Hindlimb muscle (tissue), 1 donor: ENCODE data around the gene CHPF. TPM values are rescaled to one million over a fixed set of nuclear protein-coding genes. Genes with fewer than 3 reads are reported as not detected.
A peak's percentile ranks its signal among the peaks of the same experiment; 100 is the strongest.

Experiments used
- DNase-seq: peaks from one replicate; pipeline ENCODE4 v3.0.0-alpha.2; 2013
- polyA plus RNA-seq: library from polyadenylated mRNA; unstranded; fragments of 120-200 nt; gene quantifications from one replicate; pipeline ENCODE4 v1.2.1, GENCODE V29; 2013; ENCODE audit not compliant: insufficient read length

Gene CHPF
- polyA plus RNA-seq, 1 donor: 58.2 TPM

- DNase-seq: no peak
These were observed 47.3 kb downstream of the CHPF start for GRCh38 chr2:219496247-219496824.

- peak; percentile 58 for DNase-seq
These were observed 48.0 kb downstream of the CHPF start for GRCh38 chr2:219495531-219496122.

GRCh38 chr2:219494952-219495530 lies 48.6 kb downstream of the CHPF start:
- no peak for DNase-seq

- no peak for DNase-seq
These were observed 50.5 kb downstream of the CHPF start for GRCh38 chr2:219493086-219493485.

- DNase-seq: no peak
These were observed 51.0 kb downstream of the CHPF start for GRCh38 chr2:219492575-219492974.

GRCh38 chr2:219491278-219491963 lies 52.2 kb downstream of the CHPF start:
- DNase-seq: no peak

- DNase-seq: no peak
These were observed 52.9 kb downstream of the CHPF start for GRCh38 chr2:219490600-219491130.

- DNase-seq: no peak
These were observed 53.4 kb downstream of the CHPF start for GRCh38 chr2:219490186-219490585.

- no peak for DNase-seq
These were observed 54.3 kb downstream of the CHPF start for GRCh38 chr2:219489315-219489714.

Other genes with a start within 250 kb of the CHPF start
- gene PTPRN, start 234.4 kb downstream of the CHPF start, polyA plus RNA-seq: 0.12 TPM
- gene RESP18, start 211.1 kb downstream of the CHPF start, polyA plus RNA-seq: not detected
- gene DNPEP, start 155.9 kb downstream of the CHPF start, polyA plus RNA-seq: 40.9 TPM
- 5,382 TPM for gene DES, start 125.4 kb downstream of the CHPF start, polyA plus RNA-seq
- gene SPEG, start 109.0 kb downstream of the CHPF start, polyA plus RNA-seq: 208 TPM
- gene GMPPA, start 44.9 kb downstream of the CHPF start, polyA plus RNA-seq: 26.9 TPM
- 0.48 TPM for gene ASIC4, start 29.3 kb downstream of the CHPF start, polyA plus RNA-seq
- 3.6 TPM for gene TMEM198, start 219 bp upstream of the CHPF start, polyA plus RNA-seq
- 183 TPM for gene OBSL1, start 27.7 kb upstream of the CHPF start, polyA plus RNA-seq
- gene INHA, start 28.5 kb upstream of the CHPF start, polyA plus RNA-seq: 0.97 TPM
- gene STK11IP, start 54.0 kb upstream of the CHPF start, polyA plus RNA-seq: 17.6 TPM
- 12.8 TPM for gene SLC4A3, start 83.8 kb upstream of the CHPF start, polyA plus RNA-seq